Prostate gland (tissue), 2 donors: ENCODE measurements around the gene ATP5MG. TPM values are rescaled to one million over a fixed set of nuclear protein-coding genes. Genes with fewer than 3 reads are reported as not detected.

Experiments used
- DNase-seq: peaks from one replicate; pipeline ENCODE4 v3.0.0-alpha.2; 2019; ENCODE audit warnings: low spot score
- H3K27ac ChIP-seq, 2 donors: fragments of 200-600 bp; sonication (generic); 2 replicates each; pipeline ENCODE4 v1.5.1; 2017 to 2019
- H3K27me3 ChIP-seq: fragments of 200-600 bp; sonication (generic); replicated peaks from 2 replicates; pipeline ENCODE4 v1.5.1; 2019; ENCODE audit not compliant: insufficient read depth
- H3K36me3 ChIP-seq, 2 donors: fragments of 200-600 bp; sonication (generic); 1 replicate in 1 of 2; 2 replicates in 1 of 2; pipeline versions ENCODE4 v1.5.1 to v1.8.1; 2017 to 2019
- H3K4me1 ChIP-seq: fragments of 200-600 bp; sonication (generic); replicated peaks from 2 replicates; pipeline ENCODE4 v1.5.1; 2019
- H3K4me3 ChIP-seq, 2 donors: fragments of 200-600 bp; sonication (generic); 2 replicates each; pipeline ENCODE4 v1.5.1; 2017 to 2019
- H3K9me3 ChIP-seq: fragments of 200-600 bp; sonication (generic); 2 replicates; pipeline ENCODE4 v1.5.1; 2017
- CTCF ChIP-seq, 4 experiments: fragments of 200-600 bp in 2 of 4; fragments of 450-650 bp in 2 of 4; sonication (generic) in 2 of 4; IDR thresholded peaks; 1 replicate in 3 of 4; 2 replicates in 1 of 4; pipeline ENCODE4 v1.5.1; 2016 to 2019; ENCODE audit warnings: antibody characterized with exemption in 4 of 4, mild to moderate bottlenecking in 2 of 4, moderate library complexity in 2 of 4
- POLR2A ChIP-seq: fragments of 450-650 bp; IDR thresholded peaks from one replicate; pipeline ENCODE4 v1.6.1; 2016; ENCODE audit warnings: antibody characterized with exemption, mild to moderate bottlenecking
- POLR2AphosphoS5 ChIP-seq: sonication (generic); formaldehyde crosslinking; IDR thresholded peaks from one replicate; pipeline ENCODE4 v1.6.1; 2017; ENCODE audit warnings: antibody characterized with exemption
- WGBS: methylation state at CpG from one replicate; pipeline ENCODE4 v1.1.5; 2018; 5-methylcytosine and 5-hydroxymethylcytosine counted together
- intact Hi-C: fragments of 100-400 bp; cut with DNase I; formaldehyde crosslinking; loops from one replicate; pipeline ENCODE4 v1.14.2; 2022
- total RNA-seq, 2 donors: library from RNA; depleted of rRNA; stranded (reverse); fragments of >200 nt; gene quantifications; one replicate each; pipeline ENCODE4 v1.1.0, GENCODE V29; 2016

Gene ATP5MG
- total RNA-seq, 2 donors from 2014 or later: 32.9 to 66.4 TPM

- 85% methylated on average over 3 of the region's 3 CpGs for WGBS
- TF ChIP-seq POLR2AphosphoS5: no peak
- no peak for TF ChIP-seq POLR2A
- TF ChIP-seq CTCF (IDR thresholded peaks at IDR 0.05): no peak
- Histone ChIP-seq H3K36me3 (no peaks in the 10 kb centered on the region), H3K4me1 (peaks cover 9% of the 10 kb centered on the region), H3K27ac (peak overlapping the region in 1 of 2 donors; percentile 69), H3K4me3 (no peak overlapping the region), H3K27me3 (no peaks in the 10 kb centered on the region), H3K9me3 (no peaks in the 10 kb centered on the region)
- intact Hi-C loops: no loop called here
- DNase-seq: no peak
Measured at GRCh38 chr11:118364956-118365615, 36.3 kb upstream of the ATP5MG start.

DNA sequence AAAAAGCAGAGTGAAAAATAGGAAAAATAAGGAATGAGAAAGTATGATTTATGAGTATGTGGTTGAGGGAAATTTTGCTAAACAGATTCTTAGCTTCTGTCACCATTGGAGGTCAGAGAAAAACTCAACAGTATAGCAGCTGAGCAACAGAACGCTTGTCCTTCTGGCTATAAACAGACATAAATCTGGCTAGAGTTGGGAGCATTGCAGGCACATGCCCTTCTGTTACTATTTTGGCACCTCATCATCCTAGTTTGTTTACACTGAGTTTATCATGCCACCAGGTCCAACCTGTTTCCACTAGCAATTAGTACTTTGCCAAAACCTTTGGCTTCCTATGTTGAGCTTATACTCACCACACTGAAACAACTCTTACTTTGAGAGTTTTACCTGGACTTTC lies 35.1 kb upstream of the ATP5MG start:
- Histone ChIP-seq H3K9me3 (no peaks in the 10 kb centered on the region), H3K27ac (peak overlapping the region; percentile 59 to 69), H3K4me1 (peaks cover 3% of the 10 kb centered on the region), H3K27me3 (no peaks in the 10 kb centered on the region), H3K36me3 (no peaks in the 10 kb centered on the region), H3K4me3 (no peak overlapping the region)
- 29% methylated on average over 1 of the region's 1 CpG for WGBS
- intact Hi-C loops: no loop called here
- TF ChIP-seq POLR2AphosphoS5 (peak; percentile 95), POLR2A (no peak)
- peak; percentile 84 for DNase-seq

DNA sequence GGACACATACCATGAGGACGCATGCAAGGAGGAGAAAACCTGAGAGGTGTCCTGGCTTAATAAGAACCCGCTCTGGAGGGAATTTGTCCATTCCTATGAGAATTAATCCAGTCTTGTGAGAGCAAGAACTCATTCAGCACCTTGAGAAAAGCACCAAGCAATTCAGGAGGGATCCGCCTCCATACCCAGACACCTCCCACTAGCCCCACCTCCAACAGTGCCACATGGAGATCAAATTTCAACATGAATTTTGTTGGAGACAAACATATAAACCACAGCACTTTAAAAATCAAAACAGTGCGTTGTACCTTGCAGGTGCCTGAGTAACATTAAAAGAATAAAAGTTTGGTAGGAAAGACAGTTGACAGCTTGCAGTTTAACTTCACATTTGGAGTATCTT lies 30.6 kb upstream of the ATP5MG start:
- WGBS: 81% methylated on average over 4 of the region's 4 CpGs
- intact Hi-C loops: no loop called here
- peak; percentile 22 for DNase-seq
- Histone ChIP-seq H3K4me3 (no peak overlapping the region), H3K36me3 (peaks cover 9 to 20% of the 10 kb centered on the region in 2 donors), H3K4me1 (peaks cover 3% of the 10 kb centered on the region), H3K27me3 (no peaks in the 10 kb centered on the region), H3K9me3 (no peaks in the 10 kb centered on the region), H3K27ac (no peak overlapping the region)
- peak; percentile 50 for TF ChIP-seq POLR2AphosphoS5
- TF ChIP-seq POLR2A: no peak
- no peak for TF ChIP-seq CTCF (IDR thresholded peaks at IDR 0.05)

DNA sequence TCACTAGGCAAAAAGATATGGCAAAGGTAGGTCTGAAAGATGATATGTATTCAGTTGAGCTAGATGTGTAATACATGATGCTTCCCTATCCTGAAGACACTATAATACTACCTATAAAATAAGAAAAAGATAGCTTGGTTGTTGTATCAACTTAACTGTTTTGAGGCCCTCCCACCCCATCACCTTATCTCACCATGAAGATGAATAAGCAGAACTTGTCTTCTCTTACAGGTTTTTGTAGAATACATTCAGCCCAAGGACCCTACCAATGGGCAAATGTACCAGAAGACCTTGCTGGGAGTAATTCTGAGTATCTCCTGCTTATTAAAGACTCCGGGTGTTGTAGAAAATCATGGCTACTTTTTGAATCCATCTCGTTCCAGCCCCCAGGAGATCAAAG lies 28.1 kb upstream of the ATP5MG start:
- Histone ChIP-seq H3K27ac (no peak overlapping the region), H3K27me3 (no peaks in the 10 kb centered on the region), H3K4me1 (no peaks in the 10 kb centered on the region), H3K36me3 (peaks cover 9 to 31% of the 10 kb centered on the region in 2 donors), H3K9me3 (no peaks in the 10 kb centered on the region), H3K4me3 (no peak overlapping the region)
- intact Hi-C loops: no loop called here
- no peak for DNase-seq
- TF ChIP-seq CTCF (IDR thresholded peaks at IDR 0.05) (no peak), POLR2AphosphoS5 (no peak), POLR2A (no peak)
- WGBS: 89% methylated on average over 2 of the region's 2 CpGs

GRCh38 chr11:118373871-118374270 lies 27.5 kb upstream of the ATP5MG start:
- no peaks in the 10 kb centered on the region for H3K9me3 ChIP-seq
- no peak for DNase-seq
- whole genome bisulfite sequencing: 93% methylated on average over 5 of the region's 5 CpGs
- H3K36me3 ChIP-seq: peaks cover 9 to 31% of the 10 kb centered on the region in 2 donors
- no peak for TF ChIP-seq POLR2AphosphoS5
- TF ChIP-seq CTCF (IDR thresholded peaks at IDR 0.05): no peak
- TF ChIP-seq POLR2A: no peak
- no peak overlapping the region for H3K4me3 ChIP-seq
- intact Hi-C loops: no loop called here
- H3K27ac ChIP-seq: no peak overlapping the region
- H3K27me3 ChIP-seq: no peaks in the 10 kb centered on the region
- H3K4me1 ChIP-seq: no peaks in the 10 kb centered on the region
